ENCODE data around the gene PLEKHA7.

PLEKHA7 gene

DNA sequence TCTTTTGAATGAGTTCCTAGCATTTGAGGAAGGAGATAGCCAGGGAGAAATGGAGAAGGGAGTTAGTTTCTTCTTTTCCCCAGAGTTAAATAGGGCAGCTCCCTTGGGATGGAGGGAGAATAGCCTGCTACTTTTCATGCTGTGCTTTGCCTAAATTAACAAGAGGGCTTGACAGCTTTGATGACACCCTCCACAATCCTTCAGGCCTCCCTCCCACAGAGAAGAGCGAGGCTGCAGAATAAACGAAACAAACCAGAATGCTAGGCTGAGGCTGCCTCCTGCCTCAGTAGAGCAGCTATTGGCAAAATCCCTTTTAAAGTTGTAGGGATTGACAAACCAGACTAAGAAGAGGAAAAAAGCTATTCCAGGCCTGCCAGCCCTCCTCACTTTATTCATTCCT, 181.2 kb downstream of the PLEKHA7 start:
- DNase-seq, result no peak

DNA sequence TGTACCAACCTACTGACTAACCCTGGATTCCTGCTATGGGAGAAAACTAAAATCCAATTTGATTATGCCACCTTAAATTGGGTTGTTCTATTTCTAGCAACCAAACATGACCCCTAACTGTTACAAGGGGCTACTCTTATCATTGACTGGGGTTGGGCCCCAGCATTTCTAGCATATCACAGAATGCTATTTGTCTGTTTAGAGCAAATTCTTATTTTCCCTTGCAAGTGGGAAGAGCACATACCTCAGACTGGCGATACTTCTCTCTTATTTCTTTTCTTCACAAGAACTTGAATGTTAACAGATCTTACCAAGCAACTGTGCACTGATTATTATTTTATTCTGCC, 182.0 kb downstream of the PLEKHA7 start:
- DNase-seq, result no peak

DNA sequence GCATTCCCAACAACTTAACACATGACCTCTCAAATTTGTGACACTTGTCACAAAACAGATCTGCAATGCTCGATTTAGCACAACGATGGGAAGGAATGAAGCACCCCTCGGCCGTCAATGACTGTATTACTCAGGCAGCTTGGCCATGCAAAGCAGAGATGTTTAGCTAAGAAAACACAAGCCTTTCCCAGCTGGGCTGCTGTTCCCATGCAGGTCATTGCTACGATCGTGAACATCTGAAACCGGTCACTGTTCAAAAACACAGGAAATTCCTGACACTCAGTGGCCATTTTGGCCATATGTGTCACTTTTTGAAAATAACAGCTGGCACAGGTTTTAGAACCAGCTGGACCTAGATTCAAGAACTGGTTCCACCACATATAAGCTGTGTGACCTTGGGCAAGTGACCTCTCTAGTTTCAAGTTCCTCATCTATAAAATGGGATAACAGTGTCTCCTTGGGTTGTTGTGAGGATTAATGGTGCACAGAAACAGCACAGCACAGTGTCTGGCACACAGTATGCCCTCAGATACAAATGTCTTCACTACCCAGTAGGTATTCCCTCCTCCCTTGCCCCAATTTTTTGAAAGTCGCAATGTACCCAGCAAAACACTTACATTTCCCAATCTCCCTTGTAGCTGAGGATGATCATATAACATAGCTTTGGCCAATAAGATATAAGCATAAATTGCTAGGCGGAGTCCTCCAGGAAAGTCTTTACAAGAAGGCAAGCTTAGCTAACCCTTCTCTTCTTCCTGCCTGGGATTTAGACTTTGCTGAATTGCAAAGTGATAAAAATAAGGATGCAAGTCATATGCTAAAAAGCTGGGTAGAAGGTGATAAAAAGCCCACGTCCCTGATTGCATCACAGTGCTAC, 182.7 kb downstream of the PLEKHA7 start:
- DNase-seq, result no peak

DNA sequence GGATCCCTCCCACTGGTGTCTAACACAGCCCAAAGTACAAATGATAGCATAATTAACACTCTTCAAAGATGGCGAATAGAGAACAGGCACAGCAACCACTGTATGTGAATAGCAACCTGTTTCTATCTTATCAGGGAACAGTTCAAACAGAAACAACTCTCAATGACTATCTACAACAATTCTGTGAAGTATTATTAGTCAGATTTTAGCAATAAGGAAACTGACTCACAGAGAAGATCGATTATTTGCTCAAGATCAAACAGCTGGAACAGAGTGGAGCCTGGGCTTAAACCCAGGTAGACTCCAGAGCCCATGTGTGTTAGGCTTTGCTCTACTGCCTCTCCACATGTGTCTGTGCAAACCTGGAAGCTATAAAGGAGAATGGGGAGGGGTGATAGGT, 187.1 kb downstream of the PLEKHA7 start:
- DNase-seq, result no peak

DNA sequence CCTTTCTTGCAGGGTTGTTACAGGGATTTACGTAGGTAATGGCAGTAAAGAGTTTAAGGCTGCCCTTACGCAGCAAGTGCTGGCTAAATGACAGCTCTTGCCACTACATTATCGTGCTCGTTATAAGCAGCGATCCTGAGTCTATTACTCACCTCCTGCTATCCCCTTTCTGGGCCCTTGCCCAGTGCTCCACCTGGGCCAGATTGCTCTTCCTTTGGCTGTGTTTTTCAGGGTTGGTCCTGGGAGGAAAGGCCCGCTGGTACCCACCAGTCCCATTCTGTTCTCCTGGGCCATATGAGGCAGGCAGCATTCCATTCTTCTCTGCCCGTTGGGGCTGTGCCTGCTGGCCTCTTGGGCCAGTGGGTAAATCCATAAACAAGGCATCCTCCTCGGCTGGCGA, 188.2 kb downstream of the PLEKHA7 start:
- no peak for DNase-seq

DNA sequence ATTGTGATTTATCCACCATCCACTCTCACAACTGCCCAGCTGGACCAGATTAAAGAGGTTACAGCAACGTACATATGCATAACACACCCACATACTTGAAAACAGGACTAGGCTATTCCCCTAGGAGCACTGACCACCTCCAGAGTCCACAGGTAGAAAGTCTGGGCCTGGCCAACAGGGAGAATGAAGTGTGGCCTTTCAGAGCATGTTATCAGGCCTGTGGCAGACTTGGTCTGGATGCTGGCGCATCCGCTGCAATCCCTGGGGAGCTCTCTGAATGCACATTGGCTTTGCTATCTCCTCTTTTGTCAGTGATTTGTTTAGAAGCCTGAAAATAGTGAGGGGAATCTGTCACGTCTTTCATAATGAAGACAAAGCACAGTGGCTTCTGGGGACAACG, 189.1 kb downstream of the PLEKHA7 start:
- no peak for DNase-seq

DNA sequence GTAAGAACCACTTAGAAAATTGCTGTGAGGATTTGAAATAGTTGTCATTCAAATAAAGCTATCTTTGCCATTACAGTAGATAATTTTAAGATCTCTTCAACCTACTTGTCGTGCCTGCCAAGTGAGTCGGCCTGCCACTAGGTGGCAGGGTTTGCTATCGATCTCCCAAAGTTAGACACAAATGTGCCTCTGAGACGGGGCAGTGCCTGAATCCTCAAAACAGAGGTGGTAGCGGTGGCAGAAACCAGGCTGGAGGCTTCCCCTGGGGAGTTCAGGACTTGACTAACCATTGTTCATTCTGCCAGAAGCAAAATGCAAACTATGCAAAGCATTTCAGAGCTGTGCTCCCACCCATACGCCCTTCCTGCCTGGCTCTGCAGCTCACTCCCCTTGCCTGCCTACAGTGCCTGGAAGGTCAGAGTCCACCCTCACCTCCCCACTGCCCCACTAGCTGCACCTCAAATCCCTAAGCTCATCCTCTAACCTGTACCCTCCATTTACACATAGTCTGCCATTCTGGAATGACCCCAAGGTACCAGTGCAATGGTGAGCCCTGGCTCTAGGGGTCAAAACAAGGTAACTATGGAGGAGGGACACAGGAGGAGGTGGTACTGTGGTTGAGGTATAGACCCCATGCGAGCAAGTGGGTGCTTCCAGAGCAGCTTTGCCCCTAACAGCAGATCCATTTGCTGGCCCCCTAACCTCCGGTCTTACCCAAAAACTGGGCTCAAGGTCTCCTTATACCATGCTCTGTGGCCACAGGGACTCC, 193.7 kb downstream of the PLEKHA7 start:
- peak; percentile 58 to 61 for DNase-seq

DNA sequence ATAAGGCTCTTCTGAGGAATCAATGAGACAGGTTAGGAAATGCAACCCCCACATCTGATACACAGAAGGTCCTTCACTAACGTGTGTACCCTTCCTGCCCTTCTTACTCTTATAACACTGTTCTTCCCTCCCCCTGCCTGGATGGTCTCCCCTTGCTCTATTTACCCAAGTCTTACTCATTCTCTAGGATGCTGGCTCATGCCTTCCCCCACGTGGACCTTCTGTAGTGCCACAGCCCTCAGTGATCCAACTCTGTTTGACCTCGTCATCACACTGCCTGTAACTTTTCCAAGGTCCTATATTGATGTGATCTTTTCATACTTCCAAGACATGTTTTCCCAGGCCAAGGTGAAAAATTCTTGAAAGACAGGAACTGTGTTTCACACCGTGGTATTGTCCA, 195.9 kb downstream of the PLEKHA7 start:
- DNase-seq, result no peak

DNA sequence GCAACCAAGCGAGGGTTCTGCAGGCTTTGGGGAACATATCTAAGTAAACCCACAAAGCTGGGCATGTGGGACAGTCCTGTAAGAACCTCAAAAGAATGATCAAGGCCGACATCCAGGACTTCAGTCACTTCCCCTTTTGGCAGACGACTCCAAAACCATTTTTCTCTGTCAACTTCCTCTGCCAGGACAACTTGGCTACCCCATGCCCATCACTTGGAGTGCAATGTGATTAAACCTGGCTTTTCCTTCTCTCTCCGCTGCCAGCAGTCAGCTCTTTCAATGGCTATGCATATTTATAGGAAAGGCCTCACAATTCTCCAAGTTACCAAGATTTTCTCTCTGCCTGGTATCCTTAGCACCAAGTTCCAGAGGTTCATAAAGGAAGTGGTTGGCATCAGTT, 196.9 kb downstream of the PLEKHA7 start:
- DNase-seq, result peak in 1 of 2 donors; percentile 6

DNA sequence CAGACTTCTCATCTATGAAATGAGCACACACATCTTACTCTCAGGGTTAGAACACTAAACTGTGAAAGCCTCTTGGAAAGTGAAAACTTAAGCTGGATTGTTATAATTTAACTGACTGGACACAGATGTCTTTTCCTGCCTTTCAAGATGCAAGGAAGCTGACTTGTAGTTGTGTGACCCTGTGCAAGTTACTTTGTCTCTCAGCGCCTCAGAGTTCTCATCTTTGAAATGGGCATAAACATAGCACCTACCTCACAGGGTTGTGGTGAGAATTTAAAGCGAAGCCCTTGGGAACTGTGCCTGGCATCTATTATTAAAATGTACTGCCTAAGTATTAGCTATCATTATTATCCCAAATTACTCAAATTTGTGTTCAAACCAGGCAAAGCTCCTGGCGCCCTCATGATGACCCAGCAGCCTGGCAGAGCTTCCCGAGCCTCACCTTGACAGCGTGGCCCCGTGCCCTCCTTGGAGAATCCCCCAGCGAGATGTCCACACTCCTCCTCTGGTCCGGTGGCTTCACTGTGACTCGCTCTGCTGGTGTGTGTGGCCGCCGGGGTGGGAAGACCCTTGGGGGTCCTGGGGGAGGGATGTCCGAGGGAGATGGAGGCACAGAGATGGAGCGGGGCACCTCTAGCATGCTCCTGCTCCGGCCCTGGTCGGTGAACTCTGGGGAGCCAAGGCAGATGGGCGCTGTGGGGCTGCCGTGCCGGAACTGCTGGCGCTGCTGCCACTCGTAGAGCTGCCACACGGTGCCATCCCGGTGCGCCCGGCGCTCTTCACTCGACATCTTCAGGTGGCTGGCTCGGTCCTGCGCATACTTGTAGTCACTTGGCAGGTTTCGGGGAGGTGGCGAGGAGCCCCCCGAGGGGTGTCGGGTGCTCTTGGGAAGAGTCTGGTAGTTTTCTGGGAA, 197.6 kb downstream of the PLEKHA7 start:
- DNase-seq, result no peak

DNA sequence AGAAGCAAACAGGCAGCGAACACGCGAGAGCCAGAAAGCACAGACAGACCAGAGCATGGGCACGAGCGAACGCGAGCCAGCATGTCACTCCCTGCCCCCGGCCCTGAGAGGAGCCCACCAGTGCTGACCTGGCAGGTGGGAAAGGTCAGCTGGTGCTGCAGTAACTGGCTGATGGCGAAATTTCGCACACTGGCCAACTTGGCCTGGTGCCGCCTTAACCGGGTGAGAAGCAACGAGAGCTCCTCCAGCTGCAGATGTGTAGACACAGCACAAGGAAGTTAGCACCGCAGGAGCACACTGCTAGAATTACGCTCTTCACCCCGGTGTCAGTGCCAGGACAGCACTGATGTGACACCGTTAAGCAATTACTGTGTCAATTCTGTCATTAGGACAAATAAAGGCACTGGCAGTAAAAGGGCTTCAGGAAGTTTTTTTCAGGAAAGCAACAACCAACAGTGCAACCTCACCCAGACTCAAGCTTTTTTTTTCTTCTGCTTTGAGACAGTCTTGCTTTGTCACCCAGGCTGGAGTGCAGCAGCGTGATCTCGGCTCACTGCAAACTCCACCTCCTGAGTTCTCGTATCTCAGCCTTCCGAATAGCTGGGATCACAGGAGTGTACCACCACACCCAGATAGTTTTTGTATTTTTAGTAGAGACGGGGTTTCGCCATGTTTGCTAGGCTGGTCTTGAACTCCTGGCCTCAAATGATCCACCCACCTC, 199.0 kb downstream of the PLEKHA7 start:
- DNase-seq, result no peak

DNA sequence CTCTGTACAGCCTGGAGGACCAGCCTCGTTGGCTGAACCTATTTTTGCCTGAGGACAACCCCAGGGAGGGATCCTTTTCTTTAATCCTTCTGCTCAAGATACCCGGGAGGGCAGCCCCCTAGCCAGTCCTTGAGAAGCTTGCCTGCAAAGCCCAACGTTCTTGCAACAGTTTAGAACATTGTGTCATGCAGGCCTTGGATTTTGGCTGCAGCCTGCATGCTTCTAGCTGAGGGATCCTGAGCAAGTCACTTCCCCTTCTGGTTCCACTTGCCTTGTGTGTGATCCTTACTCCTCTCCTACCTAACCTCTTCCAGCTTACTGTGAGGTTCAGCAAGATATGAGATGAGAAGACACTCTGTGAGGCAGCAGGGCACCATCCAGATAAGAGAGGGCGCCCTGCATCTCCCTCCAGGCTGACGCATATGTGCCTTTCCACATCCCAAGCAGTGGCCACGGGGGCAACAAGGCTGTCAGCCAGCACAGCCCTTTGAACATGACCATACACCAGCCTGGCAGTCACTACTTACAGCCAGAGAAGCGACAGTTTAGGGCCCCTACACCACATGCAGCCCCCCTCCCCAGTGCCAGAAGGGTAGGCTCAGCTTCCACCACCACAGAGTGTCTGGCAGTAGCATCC, 199.7 kb downstream of the PLEKHA7 start:
- DNase-seq, result no peak

DNA sequence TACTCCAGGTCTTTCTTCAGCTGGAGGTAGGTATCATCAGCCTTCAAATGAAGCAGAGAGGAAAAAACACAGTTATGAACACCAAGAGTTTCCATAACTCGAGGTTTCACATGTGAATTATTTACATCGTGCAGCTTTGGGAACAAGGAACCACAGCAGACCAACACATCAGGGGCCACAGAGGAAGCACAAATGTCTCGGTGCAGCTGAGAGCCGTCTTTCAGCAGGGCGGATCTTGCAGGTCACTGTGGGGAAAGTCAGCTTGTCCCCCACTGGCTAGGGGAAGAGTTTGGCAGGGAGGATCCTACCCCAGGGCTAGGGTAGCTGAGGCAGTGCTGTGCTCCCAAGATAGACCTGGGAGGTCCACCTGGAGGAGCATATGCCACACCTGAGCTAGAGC, 201.1 kb downstream of the PLEKHA7 start:
- DNase-seq, result no peak

DNA sequence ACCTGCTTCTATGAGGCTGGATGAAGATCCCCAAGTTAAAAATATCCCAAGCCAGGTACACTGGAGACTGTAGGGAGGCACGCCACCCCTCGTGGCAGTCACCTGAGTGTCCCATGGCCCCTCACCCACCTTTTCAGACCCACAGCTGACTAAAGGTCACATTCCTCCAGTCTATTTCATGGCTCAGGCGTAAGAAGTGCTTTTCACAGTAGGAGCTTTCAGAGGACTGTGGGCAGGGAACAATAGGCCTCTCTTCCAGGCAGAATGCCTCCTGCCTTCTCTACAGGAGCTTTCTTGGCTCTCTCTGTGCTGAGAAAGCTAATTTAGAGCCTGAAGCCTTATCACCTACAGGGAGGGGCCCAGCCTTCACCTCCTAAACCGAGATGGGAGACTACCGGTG, 201.9 kb downstream of the PLEKHA7 start:
- no peak for DNase-seq

DNA sequence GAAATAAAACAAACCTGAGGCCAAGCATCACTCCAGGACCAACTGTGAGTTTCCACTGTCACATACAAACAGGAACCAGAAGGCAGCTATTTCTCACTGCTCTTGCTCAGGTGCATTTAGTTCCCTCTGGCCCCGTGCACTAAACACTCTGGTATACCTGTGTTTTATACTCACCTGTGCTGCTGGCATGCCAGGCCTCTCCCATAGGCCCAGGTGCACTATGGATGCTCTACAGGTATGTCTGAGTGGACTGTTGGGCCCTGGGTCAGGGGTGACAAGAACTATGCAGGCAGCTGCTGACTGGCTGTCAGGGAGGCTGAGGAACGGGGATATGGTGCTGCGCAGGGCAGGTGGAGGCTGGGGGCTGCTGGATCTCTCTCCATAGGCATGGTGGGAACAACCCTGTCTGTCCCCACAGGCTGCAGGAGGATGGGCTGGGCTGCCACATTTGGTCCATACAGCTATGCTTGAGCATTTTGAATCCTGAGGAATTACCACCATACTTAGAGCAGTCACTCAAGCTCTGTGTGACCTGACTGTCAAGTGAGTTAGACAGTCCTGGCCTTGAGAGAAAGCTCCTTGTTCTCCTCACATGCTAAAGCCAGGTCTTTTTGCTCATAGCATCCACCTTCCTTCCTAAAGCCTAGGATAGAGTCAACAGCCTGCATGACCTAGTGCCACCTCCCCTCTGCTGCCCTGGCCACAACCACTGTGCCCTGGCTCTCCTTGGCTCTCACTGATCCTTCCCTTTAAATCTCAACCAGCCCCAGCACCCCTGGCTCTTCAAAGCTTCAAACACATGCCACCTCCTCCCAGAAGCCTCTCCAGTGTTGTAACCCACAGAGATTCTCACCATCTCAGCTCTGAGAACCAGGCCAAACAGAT, 202.8 kb downstream of the PLEKHA7 start:
- DNase-seq, result no peak

DNA sequence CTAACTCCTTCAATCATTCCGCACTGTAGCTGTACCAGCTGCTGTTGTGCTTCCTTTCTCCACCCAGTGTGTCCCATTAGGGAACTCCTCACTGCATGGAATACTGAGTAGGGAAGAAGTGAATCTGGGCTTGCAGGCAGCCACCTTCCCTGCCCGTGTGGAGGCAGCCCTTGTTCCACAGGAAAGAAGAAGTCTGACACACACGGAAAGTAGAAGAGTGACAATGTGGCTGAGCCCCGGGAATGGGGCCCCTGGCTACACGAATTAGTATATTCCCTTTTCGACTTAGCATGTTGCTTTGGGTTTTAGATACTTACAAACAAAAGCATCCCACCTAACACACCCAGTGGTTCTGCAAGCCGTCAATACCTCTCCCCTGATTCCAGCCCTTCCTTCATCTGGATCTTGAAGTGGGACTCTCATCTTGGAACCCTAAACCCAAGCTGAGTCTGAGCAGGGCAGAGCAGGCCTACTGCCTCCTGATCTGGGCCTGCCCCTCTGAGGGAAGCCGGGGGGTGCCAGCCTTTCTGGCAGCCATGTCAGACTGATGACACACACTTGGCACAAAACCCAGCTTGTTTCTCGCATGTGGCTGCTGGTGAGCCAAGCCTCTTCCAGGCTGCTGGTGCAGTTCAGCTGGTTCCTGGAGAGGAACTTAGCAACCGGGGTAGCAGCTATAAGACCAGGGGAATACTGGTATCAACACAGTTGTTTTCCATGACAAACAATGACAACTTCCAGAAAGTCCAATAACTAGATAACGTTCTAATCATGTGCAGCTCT, 204.1 kb downstream of the PLEKHA7 start:
- no peak for DNase-seq

DNA sequence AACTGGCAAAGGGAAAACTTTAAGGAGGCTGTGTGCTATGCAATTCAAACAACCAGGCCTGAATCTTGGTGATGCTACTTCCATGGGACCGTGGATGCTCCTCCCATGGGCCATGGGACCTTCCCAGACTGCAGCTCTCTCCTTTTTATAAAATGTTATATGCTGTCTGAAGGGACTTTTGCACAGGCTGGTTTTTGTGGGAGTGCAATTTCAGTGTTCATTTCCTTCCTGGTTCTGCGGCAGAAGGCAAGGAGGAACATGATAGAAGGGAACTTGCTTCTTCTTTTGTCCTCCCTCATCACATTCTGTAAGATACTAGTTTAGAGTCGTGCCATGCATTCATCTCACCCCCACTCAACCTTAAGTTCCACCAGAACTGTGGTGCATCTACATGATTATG, 206.9 kb downstream of the PLEKHA7 start:
- no peak for DNase-seq

DNA sequence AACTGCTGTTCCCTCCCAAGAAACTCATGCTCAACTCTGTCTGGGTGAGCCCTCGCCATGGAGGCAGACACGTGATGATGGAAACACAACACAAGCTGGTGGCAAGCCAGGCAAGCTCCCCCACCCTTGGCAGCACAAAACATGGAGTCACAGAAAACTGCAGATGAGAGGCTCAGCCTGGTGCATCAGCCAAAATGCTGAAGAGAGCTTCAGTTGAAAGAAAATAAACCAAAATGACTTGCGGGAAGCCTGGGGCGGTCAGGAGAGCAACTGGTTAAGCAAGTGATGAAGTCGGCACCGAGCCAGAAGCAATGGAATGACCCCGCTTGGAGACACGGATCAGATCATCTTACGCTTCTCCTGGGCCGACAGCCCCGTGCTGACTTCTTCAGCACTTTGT, 207.4 kb downstream of the PLEKHA7 start:
- DNase-seq, result no peak

DNA sequence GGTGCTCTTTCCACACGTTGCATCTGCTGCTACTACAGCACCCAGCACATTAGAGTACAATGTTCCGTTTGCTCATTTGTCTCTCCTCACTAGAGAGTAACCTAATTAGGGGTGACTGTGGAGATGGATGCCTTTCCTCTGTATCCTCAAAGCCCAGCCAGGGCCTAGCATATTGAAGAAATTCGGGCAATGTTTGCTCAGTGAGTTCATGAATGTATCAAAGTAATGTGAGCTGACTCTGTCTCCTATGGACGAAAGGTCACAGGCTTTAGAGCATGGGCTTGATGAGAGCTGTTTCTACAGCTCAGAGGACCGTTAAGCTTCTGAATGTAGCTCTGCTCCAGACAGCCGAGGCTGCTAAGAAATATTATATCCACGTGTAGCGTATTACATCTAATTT, 208.3 kb downstream of the PLEKHA7 start:
- DNase-seq, result no peak

Data from CD4-positive, alpha-beta T cell treated with Interleukin-1 beta for 1 hour (primary cell).